Tibial artery (tissue), 4 donors: ENCODE results near the gene CNOT11.
"Not testable (repeated sequence)": the region's sequence is repeated elsewhere in the genome, so short reads cannot be mapped to it uniquely, and the experiment has no call there.

Source experiments
- DNase-seq, 2 donors: peaks; one replicate each; pipeline ENCODE4 v3.0.0-alpha.2; 2019
- H3K27ac ChIP-seq, 2 donors: fragments of 200-600 bp; sonication (generic) in 1 of 2; 1 replicate in 1 of 2; 2 replicates in 1 of 2; pipeline ENCODE4 v1.5.1; 2018 to 2019; ENCODE audit warnings: mild to moderate bottlenecking in 1 of 2
- H3K27me3 ChIP-seq, 2 donors: fragments of 200-600 bp; sonication (generic) in 1 of 2; one replicate each; pipeline versions ENCODE4 v1.5.1 to v1.6.0; 2016 to 2019
- H3K36me3 ChIP-seq, 3 donors: fragments of 200-600 bp; sonication (generic) in 2 of 3; one replicate each; pipeline ENCODE4 v1.5.1; 2016 to 2019; ENCODE audit warnings: mild to moderate bottlenecking in 2 of 3
- H3K4me1 ChIP-seq, 4 donors: fragments of 200-600 bp; sonication (generic) in 2 of 4; 1 replicate in 3 of 4; 2 replicates in 1 of 4; pipeline ENCODE4 v1.5.1; 2016 to 2019
- H3K4me3 ChIP-seq, 2 donors: fragments of 200-600 bp; sonication (generic) in 1 of 2; 1 replicate in 1 of 2; 2 replicates in 1 of 2; pipeline ENCODE4 v1.5.1; 2018 to 2019; ENCODE audit warnings: mild to moderate bottlenecking in 2 of 2
- H3K9me3 ChIP-seq, 3 donors: fragments of 200-600 bp; sonication (generic) in 1 of 3; one replicate each; pipeline ENCODE4 v1.5.1; 2016 to 2019
- intact Hi-C: fragments of 100-400 bp; cut with DNase I; formaldehyde crosslinking; loops from one replicate; pipeline ENCODE4 v1.15.0; 2023; ENCODE audit warnings: low total_unique reads
- TF ChIP-seq, protein P1 (sequence below), 2 experiments: fragments of 200-600 bp in 1 of 2; fragments of 450-650 bp in 1 of 2; IDR thresholded peaks; one replicate each; pipeline ENCODE4 v1.5.1; 2017 to 2019; ENCODE audit warnings: antibody characterized with exemption in 2 of 2, mild to moderate bottlenecking in 1 of 2, moderate library complexity in 1 of 2

The CNOT11 gene

DNA sequence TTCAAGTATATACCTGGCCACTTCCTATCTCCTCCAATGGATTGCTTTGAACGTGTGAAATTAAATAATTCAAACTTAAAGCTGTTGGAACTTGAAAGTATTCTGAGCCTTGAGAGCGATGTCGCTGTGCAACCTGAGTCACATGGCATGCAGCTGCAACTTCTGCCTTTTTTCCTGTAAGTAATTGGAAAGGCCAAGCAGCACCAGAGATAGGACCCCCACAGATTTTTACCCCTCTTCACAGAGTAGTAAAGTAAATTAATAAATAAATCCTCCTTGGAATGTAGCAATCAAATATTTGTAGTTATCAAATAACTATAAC lies 59.0 kb downstream of the CNOT11 start:
- DNase-seq = no peak
- Histone ChIP-seq H3K27me3 (no peaks in the 10 kb centered on the region), H3K4me3 (no peak overlapping the region), H3K27ac (no peak overlapping the region), H3K9me3 (no peaks in the 10 kb centered on the region), H3K4me1 (peaks cover 0 to 7% (median 5%) of the 10 kb centered on the region in 4 donors), H3K36me3 (no peaks in the 10 kb centered on the region)
- intact Hi-C loops = no loop called here
- TF ChIP-seq, protein P1, sequence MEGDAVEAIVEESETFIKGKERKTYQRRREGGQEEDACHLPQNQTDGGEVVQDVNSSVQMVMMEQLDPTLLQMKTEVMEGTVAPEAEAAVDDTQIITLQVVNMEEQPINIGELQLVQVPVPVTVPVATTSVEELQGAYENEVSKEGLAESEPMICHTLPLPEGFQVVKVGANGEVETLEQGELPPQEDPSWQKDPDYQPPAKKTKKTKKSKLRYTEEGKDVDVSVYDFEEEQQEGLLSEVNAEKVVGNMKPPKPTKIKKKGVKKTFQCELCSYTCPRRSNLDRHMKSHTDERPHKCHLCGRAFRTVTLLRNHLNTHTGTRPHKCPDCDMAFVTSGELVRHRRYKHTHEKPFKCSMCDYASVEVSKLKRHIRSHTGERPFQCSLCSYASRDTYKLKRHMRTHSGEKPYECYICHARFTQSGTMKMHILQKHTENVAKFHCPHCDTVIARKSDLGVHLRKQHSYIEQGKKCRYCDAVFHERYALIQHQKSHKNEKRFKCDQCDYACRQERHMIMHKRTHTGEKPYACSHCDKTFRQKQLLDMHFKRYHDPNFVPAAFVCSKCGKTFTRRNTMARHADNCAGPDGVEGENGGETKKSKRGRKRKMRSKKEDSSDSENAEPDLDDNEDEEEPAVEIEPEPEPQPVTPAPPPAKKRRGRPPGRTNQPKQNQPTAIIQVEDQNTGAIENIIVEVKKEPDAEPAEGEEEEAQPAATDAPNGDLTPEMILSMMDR (IDR thresholded peaks at IDR 0.05) = no peak

DNA sequence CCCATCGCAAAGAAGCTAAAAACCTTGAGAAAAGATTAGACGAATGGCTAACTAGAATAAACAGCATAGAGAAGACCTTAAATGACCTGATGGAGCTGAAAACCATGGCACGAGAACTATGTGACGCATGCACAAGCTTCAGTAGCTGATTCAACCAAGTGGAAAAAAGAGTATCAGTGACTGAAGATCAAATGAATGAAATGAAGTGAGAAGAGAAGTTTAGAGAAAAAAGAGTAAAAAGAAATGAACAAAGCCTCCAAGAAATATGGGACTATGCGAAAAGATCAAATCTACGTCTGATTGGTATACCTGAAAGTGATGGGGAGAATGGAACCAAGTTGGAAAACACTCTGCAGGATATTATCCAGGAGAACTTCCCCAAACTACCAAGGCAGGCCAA lies 63.9 kb downstream of the CNOT11 start:
- H3K4me1 ChIP-seq, DNase-seq, H3K9me3 ChIP-seq, H3K36me3 ChIP-seq, H3K4me3 ChIP-seq, H3K27me3 ChIP-seq, H3K27ac ChIP-seq, intact Hi-C loops: not testable (repeated sequence)
